Measurements from ENCODE around the gene SYNPR.

GRCh38 chr3:63228677-63229076, 49.4 kb upstream of the SYNPR start:
- TF ChIP-seq CTCF (IDR thresholded peaks at IDR 0.05) (peak; percentile 20 to 53 (median 35)), POLR2AphosphoS5 (IDR thresholded peaks at IDR 0.05) (no peak)
